Osteoblast (primary cell): ENCODE data around the gene TPSG1. TPM values are rescaled to one million over a fixed set of nuclear protein-coding genes. Genes with fewer than 3 reads are reported as not detected.
"Not testable (repeated sequence)": the region's sequence is repeated elsewhere in the genome, so short reads cannot be mapped to it uniquely, and the experiment has no call there.

Experiments used
- DNase-seq: peaks from one replicate; pipeline ENCODE4 v3.0.0; 2011; ENCODE audit warnings: low spot score, mixed read lengths; ENCODE audit not compliant: insufficient read length; ENCODE audit errors: missing footprints
- H2AFZ ChIP-seq: 2 replicates; pipeline ENCODE4 v1.6.0; 2011; ENCODE audit warnings: mild to moderate bottlenecking, low read length
- H3K27ac ChIP-seq: 2 replicates; pipeline ENCODE4 v1.5.1; 2011; ENCODE audit warnings: mild to moderate bottlenecking, low read depth, low read length, moderate library complexity
- H3K27me3 ChIP-seq: 2 replicates; pipeline ENCODE4 v1.6.0; 2012; ENCODE audit warnings: mild to moderate bottlenecking, control low read depth, inconsistent platforms, low read length, moderate library complexity; ENCODE audit not compliant: insufficient read depth
- H3K36me3 ChIP-seq: 2 replicates; pipeline ENCODE4 v1.5.1; 2011; ENCODE audit warnings: mild to moderate bottlenecking, low read length, control low read depth, moderate library complexity; ENCODE audit not compliant: insufficient read depth
- H3K4me1 ChIP-seq: 2 replicates; pipeline ENCODE4 v1.5.1; 2011; ENCODE audit warnings: mild to moderate bottlenecking, low read length, control low read depth, moderate library complexity; ENCODE audit not compliant: insufficient read depth
- H3K4me2 ChIP-seq: 2 replicates; pipeline ENCODE4 v1.6.0; 2011; ENCODE audit warnings: mild to moderate bottlenecking, low read length; ENCODE audit not compliant: insufficient read depth
- H3K4me3 ChIP-seq: fragments of 200-600 bp; sonication (generic); 3 replicates; pipeline ENCODE4 v1.5.1; 2012; ENCODE audit warnings: mild to moderate bottlenecking, low read length, inconsistent platforms; ENCODE audit not compliant: insufficient read depth
- H3K79me2 ChIP-seq: 2 replicates; pipeline ENCODE4 v1.6.0; 2012; ENCODE audit warnings: mild to moderate bottlenecking, low read length, control low read depth, inconsistent platforms; ENCODE audit not compliant: insufficient read depth
- H3K9me3 ChIP-seq: 2 replicates; pipeline ENCODE4 v1.5.1; 2011; ENCODE audit warnings: low read depth, low read length, control low read depth
- H4K20me1 ChIP-seq: 2 replicates; pipeline ENCODE4 v1.6.0; 2012; ENCODE audit warnings: mild to moderate bottlenecking, low read length, control low read depth; ENCODE audit not compliant: insufficient read depth
- CTCF ChIP-seq: IDR thresholded peaks from 2 replicates; pipeline ENCODE4 v1.5.1; 2011; ENCODE audit warnings: mild to moderate bottlenecking, low read depth, low read length, moderate library complexity; ENCODE audit errors: extremely low read depth
- total RNA-seq: library from RNA; depleted of rRNA; stranded (reverse); fragments of >200 nt; gene quantifications from 2 replicates; pipeline ENCODE4 v1.2.3, GENCODE V29; 2012

The TPSG1 gene
- total RNA-seq, 1 donor = not detected

GRCh38 chr16:1189455-1189854 is 35.6 kb downstream of the TPSG1 start:
- Histone ChIP-seq H2AFZ (no peak overlapping the region), H3K79me2 (no peaks in the 10 kb centered on the region), H3K4me3 (no peak overlapping the region), H4K20me1 (no peaks in the 10 kb centered on the region), H3K4me1 (no peaks in the 10 kb centered on the region), H3K27ac (no peak overlapping the region), H3K27me3 (no peaks in the 10 kb centered on the region), H3K4me2 (no peak overlapping the region), H3K36me3 (no peaks in the 10 kb centered on the region), H3K9me3 (no peaks in the 10 kb centered on the region)
- DNase-seq = no peak
- TF ChIP-seq CTCF = no peak

- Histone ChIP-seq H3K9me3 (no peaks in the 10 kb centered on the region), H3K4me3 (no peak overlapping the region), H2AFZ (no peak overlapping the region), H3K79me2 (no peaks in the 10 kb centered on the region), H3K4me1 (no peaks in the 10 kb centered on the region), H3K27ac (no peak overlapping the region), H3K36me3 (no peaks in the 10 kb centered on the region), H4K20me1 (no peaks in the 10 kb centered on the region), H3K4me2 (no peak overlapping the region), H3K27me3 (no peaks in the 10 kb centered on the region)
- no peak for TF ChIP-seq CTCF
- peak; percentile 99 for DNase-seq
Observed at GRCh38 chr16:1188432-1189189, 36.5 kb downstream of the TPSG1 start.

- not testable (repeated sequence) for DNase-seq, H3K36me3 ChIP-seq, H3K79me2 ChIP-seq, H3K27ac ChIP-seq, H2AFZ ChIP-seq, H3K9me3 ChIP-seq, H3K4me3 ChIP-seq, H3K27me3 ChIP-seq, H3K4me2 ChIP-seq, H4K20me1 ChIP-seq
- peaks cover 16% of the 10 kb centered on the region for H3K4me1 ChIP-seq
Observed at GRCh38 chr16:1185460-1186207, 39.4 kb downstream of the TPSG1 start.

GRCh38 chr16:1184980-1185379 is 40.1 kb downstream of the TPSG1 start:
- no peak overlapping the region for H2AFZ ChIP-seq
- H3K27ac ChIP-seq = no peak overlapping the region
- peaks cover 16% of the 10 kb centered on the region for H3K4me1 ChIP-seq
- H3K36me3 ChIP-seq = no peaks in the 10 kb centered on the region
- no peak for DNase-seq
- no peaks in the 10 kb centered on the region for H4K20me1 ChIP-seq
- TF ChIP-seq CTCF = no peak
- H3K27me3 ChIP-seq = no peaks in the 10 kb centered on the region
- H3K4me2 ChIP-seq = no peak overlapping the region
- no peaks in the 10 kb centered on the region for H3K9me3 ChIP-seq
- no peak overlapping the region for H3K4me3 ChIP-seq
- H3K79me2 ChIP-seq = no peaks in the 10 kb centered on the region
